ENCODE results near the gene CDC42.
"Not testable (repeated sequence)": the region's sequence is repeated elsewhere in the genome, so short reads cannot be mapped to it uniquely, and the experiment has no call there.

CDC42 gene

DNA sequence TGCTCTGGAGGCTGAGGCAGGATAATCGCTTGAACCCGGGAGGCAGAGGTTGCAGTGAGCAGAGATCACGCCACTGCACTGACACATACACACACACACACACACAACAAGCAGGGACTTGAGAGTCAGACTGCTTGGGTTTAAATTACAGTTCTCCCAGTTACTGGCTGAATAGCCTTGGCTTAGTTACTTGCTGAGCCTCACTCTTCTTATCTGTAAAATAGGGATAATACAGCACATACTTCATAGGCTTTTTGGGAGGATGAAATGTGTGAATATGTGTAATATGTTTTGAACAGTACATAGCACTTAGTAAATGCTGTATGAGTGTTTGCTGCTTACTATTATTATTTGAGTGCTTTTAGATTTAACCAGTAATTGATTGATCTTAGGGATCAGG, 23.8 kb downstream of the CDC42 start:
- DNase-seq = no peak

DNA sequence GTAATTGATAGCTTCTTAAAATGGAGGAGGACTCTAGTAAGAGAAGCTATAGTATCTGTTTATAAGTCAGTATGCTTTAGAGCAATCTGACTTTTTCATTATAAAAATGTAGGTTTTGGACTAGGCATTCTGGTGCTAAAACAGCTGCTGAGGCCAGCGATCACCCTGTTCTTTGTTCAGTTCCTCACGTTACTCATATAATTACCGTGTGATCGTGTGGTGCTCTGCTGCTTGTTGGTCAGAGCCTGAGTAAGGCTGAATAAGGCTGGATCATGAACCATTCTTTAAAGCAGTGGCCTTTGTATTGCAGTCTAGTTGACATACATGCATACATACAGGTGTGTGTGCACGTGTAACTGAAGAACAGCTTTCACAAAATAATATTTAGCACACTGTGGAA, 25.2 kb downstream of the CDC42 start:
- no peak for DNase-seq

DNA sequence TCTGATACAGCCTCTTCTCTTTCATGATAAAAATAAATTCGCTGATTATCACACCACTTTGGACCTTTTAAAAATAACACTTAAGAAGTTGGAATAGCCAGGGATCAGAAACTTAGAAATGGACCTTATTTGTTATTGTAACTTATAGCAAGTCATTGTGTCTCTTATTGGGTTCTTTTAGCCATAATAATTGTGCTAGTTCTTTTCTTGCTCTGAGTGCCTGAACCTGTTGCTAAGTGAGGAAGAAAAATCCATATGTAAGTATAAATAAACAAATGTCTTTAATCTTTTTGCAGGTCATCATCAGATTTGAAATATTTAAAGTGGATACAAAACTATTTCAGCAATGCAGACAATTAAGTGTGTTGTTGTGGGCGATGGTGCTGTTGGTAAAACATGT, 25.6 kb downstream of the CDC42 start:
- no peak for DNase-seq

DNA sequence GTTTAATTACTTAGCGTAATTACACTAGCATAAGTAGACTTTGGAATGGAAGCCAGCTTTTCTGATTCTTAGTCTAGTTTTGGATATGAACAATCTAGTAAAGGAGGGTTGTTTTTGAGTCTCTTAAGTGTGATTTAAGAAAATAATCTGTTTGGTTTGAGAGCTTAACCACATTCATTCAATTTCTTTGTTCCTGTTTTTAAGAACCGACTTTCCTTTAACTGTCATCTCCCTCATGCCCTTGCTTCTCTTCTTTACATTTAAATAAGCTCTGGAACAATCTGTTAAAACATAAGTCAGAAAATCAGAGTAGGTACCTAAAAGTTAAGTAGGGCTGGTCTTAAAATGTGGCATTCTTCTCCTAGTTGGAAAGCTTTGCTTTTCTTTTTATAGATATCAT, 27.7 kb downstream of the CDC42 start:
- no peak for DNase-seq

DNA sequence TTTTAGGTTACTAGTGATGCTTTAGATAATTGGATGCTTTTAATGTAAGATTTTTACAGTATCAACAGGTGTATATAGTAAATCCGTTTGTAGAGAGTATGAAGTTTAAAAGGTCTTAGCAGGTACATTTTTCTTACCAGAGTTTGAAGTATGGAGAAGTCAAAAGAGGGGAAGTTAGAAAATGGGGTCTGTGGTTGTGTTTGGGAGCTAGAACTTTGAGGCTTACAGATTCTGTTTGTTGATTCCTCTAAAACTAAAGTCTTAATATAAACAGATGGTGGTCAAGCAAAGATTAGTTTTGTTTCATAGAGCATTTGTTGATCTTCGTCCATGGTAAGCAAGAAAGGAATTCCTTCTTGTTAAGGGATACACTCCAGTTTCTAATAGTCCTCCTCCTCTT, 35.8 kb downstream of the CDC42 start:
- DNase-seq = no peak

DNA sequence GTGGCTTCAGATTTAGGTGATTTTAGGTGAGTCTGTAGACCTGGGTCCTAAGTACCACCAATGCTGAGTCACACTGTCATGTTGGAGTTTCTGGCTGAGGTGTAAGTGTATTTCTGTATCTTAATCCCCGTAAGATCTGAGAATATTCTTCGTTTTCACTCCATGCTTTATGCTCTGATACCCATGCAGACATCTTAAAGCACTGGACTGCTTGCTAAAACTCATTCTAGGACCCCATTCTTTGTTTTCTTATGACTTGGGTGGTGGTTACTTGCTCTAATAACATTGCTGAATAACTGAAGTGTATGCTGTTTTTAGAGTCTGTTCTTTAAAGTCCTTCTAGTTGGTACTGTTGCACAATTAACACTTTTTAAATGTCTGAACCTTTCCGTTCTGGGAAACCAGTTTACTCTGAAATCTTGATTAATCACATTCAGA, 36.6 kb downstream of the CDC42 start:
- DNase-seq = no peak

DNA sequence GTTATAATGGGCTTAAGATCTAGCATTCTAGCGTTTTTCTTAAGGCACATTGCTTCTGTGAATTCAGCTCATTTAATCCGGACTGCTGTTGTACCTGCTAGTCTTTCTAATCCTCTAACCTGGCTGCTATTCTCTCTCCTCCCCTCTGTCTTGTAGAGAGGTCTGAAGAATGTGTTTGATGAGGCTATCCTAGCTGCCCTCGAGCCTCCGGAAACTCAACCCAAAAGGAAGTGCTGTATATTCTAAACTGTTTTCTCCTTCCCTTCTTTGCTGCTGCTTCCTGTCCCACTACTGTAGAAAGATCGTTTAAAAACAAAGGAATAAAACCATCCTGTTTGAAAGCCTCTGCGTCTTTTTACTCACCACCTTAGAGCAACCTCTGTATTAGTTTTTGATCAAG, 37.3 kb downstream of the CDC42 start:
- DNase-seq = no peak

DNA sequence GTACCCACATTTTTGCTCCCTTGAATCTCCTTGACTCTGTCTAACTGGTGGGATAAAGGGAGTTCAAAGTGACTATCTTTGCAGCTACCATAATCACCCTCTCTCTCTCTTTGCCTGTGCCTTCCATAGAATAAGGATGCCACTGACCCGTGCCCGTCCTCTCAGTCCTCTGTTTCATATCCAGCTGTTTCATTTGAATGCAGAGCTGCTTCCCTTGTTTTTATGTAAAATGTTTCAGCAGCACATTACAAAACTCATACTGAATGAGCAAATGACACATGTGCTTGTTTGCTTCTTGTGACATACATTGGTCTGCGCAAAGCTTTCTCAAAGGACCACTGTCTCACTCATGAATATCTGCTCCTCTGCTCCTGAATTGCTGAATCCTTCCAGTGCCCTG, 38.4 kb downstream of the CDC42 start:
- no peak for DNase-seq

DNA sequence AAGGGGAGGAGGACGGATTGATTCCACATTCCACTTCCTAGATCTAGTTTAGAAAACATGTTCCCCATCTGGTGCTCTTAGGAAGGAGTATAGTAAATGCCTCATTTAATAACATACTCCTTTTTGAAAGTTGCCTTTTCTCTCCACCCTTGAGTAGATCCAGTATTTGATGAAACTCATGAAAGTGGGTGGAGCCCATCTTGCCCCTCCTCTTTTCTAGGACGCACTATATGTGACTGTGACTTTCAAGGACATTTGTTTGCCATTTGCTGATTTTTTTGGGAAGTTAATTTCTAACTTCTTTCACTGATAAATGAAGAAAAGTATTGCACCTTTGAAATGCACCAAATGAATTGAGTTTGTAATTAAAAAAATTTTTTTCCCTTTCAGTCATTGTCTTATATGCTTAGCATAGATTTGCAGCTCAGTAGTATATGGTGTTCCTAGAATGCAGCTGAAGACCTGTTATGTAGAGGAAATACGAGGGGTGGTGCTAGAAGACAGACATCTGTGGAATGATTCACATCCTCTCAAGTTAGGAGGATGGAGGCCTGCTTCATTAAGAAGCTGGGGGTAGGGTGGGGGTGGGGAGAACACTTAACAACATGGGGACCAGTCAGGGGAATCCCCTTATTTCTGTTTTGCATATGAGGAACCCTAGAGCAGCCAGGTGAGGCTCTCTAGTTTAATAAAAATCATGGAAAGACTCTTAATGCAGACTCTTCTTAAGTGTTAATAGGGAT, 39.7 kb downstream of the CDC42 start:
- DNase-seq = not testable (repeated sequence)

DNA sequence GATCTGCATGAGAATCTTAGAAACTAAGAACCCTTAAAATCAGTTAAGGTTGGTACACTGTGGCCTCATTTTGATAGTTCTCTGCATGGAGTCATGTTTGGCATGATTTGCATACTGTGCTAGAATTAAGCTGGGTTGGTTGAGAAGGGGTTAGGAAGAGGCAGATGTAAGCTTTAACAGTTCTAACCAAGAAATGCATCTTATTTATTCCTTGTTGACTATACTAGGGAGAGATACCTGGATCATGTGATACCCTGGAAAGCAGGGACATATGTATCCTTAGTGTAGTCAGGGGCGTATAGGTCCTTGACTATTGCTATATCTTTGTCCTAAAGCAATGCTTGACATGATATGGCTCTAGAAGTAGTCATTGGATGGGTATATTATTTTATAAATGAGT, 41.0 kb downstream of the CDC42 start:
- no peak for DNase-seq

DNA sequence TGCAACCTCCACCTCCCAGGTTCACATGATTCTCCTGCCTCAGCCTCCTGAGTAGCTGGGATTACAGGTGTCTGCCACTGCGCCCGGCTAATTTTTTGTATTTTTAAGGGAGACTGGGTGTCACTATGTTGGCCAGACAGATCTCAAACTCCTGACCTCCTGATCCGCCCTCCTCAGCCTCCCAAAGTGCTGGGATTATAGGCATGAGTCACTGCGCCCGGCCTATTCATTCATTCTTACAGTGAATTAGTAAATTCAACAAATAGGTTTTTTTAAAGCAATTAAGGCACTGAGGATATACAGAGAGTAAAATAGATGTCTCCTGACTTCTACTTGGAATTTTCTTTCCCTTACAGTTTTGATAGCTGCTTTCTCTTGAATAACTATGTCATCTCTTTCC, 43.5 kb downstream of the CDC42 start:
- DNase-seq = no peak

DNA sequence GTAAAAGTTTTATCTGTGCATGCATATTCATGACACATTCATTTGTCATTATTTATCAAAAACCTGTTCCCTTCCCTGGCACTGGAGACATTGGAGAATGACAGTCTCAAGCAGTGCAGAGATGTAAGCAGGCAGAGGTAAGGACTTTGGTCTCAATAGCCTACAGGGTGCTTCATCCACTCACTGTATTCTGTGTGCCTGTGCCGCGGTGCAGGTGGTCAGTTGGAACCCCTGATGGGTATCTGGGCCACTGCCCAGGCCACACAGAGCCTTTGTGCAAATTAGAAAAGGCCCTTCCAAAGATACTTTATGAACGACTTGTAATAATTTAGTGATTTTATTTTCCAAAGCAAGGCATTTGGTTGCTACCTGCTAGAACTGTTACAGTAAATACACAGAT, 44.0 kb downstream of the CDC42 start:
- DNase-seq = no peak

DNA sequence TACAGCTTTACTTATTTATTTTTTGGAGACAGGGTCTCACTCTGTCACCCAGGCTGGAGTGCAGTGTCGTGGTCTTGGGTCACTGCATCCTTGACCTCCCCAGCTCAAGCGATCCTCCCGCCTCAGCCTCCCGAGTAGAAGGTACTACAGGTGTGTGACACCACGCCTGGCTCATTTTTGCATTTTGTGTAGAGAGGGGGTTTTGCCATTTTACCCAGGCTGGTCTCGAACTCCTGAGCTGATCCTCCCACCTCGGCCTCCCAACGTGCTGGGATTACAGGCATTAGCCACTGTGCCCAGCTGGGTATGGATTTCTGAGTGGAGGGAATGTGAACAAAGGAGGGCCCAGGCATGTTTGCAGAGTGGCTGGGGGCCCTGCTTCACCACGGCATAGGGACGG, 46.2 kb downstream of the CDC42 start:
- DNase-seq = no peak

DNA sequence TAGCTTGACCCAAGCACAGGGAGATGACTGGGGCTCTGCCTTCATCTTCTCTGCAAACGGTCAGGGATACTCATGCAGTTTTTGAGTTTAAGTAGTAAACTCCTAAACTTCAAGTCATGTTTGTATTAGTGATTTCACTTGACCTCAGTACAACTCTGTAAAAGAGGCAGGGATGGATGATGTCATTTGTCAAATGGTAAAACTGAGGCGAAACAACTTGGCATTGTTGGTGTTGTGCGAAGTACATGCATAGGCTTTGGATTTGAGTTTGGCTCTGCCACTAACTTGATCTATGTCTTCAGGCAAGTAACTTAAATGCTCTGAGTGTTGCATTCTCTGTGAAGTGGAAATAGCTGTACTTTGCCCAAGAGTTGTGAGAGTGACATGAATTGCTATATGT, 47.7 kb downstream of the CDC42 start:
- no peak for DNase-seq

DNA sequence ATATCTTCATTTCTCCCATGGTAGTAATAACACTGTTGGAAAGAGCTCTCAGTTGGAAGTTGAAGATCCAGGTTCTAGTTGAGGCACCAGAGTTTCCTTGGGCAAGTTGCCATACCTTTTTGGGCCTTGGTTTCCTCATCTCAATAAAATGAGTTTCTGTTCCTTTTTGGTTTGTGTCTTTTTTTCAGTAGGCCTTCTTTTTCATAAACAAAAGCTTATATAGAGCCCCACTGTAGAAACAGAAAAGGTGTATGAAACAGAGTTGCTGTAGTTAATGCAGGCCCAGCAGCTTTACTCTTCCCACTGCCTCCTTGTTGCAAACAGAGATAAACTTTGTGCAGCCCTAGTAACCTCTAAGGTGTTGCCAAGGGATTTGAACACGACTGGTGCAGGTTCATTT, 48.7 kb downstream of the CDC42 start:
- DNase-seq = no peak

DNA sequence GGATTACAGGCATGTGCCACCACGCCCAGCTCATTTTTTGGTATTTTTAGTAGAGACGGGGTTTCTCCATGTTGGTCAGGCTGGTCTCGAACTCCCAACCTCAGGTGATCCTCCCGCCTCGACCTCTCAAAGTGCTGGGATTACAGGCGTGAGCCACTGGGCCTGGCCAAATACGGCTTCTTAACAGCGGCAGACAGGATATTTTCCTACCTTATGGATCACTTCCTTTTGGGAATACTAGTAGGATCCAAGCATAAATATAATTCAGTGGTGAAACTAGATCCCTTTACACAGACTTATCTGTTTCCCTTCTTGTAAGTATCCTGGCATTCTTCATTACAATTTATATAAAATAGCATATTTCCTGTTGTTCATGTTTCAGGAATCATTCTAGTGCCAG, 49.5 kb downstream of the CDC42 start:
- no peak for DNase-seq

DNA sequence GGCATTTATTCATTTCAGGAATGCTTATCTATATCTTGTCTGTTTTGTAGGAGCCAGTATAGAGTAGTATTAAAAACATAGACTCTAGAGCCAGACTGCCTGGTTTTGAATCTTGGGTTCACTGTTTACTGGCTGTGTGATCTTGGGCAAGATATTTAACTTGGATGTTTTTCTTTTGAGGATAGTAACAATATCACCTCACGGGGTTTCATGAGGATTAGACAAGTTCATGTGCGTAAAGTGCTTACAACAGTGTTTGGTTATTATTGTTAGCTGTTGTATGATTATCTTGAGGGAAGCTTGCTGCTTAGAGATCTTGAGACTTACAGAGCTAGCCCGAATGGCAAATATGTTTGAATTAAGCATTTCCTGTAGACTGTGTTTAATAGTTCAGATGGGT, 50.2 kb downstream of the CDC42 start:
- no peak for DNase-seq

DNA sequence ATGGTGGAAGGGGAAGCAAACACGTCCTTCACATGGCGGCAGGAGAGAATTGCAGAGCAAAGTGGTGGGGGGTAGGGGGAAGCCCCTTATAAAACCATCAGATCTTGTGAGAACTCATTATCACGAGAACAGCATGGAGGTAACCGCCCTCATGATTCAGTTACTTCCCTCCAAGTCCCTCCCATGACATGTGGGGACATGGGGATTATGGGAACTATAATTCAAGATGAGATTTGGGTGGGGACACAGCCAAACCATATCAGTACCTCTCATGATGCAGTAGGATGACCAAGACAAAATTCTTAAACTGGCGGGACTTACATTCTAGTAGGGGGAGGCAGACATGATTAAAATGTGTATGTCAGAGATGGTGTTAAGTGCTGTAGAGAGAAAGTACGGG, 51.6 kb downstream of the CDC42 start:
- DNase-seq = peak; percentile 69

DNA sequence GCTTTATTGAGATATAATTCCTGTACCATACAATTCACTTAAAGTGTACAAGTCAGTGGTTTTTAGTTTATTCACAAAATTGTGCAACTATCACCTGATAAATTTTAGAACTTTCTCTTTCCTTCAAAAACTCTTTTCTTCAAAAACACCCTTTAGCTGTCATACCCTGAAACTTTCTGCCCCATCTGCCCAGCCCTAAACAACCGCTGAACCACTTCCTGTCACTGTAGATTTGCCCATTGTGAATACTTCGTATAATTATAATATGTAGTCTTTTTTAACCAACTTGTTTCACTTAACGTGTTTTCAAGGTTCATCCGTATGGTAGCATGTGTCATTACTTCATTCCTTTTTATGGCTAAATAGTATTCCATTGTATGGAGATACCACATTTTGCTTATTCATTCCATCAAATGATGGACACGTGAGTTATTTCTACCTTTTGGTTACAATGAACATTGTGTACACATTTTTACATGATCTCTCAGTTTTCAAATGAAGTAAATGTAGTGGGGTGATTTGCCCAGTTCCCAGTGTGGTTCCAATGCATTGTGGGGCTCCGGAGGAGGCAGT, 52.4 kb downstream of the CDC42 start:
- DNase-seq = no peak

DNA sequence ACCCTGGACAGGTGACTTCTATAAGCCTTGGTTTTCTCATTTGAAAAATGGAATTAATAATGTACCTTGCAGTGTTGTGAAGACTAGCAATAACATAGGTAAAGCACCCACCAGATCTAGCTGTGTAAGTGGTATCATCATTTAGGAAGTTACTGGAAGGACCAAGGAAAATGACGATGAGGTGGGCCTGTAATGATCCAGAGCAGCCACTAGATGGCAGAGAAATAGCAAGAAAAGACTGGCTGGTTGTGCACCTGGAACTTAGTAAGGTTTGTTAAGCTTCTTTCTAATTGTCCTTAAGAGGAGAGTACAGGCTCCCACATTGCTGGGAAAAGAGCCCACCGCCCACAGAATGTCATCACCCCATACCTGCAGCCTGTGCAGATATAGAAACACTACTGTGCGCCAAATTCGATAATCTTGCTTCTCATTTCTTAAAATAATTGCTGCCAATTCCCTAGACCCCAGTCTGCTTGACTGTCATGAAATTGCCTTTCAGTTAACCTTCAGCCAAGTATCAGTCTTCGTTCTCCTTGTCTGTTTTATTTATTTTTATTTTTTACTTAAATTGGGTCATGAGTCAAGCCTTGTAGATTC, 53.2 kb downstream of the CDC42 start:
- DNase-seq = peak; percentile 71

DNA sequence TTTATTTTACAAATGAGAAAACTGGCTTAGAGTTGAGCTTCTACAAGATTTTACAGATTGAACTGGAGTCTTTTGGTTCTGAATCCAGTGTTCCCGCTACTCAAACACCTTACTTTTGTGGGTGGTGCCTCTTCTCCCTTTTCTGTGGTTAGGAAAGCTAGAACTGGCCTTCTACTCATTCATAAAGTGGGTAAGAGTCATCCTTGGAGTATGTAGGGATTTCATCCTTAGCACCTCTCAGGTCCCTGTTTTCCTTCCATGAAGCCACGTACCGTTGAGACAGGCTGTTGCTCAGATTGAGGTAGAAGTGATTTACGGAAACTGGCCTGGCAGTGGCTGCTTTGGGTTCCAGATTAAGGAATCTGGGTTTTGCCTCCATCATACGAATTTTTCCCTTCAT, 54.6 kb downstream of the CDC42 start:
- DNase-seq = no peak

DNA sequence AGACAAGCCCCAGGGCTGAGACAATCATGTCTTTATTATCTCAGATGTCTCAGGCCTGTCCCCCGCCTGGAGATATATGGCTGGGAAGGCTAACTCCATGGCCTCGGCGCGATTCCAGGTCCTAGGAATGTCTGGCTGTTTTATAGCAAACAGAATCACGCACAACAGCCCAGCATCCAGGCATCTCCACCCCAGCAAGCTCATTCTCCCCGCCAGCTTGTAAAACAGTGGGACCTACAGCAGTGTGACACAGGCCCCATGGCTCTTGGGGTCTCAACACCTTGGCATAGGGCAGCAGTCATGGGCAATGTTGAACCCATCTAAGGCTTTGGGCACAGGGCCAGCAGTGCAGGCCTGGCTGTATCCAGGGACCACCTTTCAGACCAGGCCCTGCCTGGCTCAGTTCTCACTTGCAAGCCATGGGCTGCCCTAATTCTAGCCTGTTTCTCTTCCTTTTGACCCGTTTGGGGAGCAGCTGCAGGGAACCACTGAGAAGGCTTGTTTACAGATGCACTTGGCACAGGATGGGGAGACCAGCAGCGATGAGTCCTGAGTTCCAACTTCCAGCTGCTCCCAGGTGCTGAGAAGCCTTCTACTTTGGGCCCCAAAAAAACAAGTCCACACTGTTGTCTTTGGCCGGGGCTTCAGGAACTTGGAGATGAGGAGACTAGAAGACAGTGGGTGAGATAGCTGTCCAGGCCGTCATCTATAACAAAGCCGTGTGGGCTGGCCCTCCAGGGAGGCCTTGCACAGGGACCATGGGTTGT, 56.0 kb downstream of the CDC42 start:
- DNase-seq = no peak

DNA sequence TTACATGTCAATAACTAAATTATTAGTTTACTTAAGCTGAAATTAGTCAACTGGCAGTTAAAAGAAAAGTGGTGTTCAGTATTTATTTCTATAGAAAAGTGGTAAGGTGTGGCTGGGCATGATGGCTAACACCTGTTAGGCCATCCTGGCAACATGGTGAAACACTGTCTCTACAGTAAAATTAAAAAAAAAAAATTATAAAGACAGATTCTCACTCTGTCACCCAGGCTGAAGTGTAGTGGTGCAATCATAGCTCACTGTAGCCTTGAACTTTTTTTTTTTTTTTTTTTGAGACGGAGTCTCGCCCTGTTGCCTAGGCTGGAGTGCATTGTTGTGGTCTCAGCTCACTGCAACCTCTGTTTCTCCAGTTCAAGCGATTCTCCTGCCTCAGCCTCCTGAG, 57.5 kb downstream of the CDC42 start:
- DNase-seq = no peak

DNA sequence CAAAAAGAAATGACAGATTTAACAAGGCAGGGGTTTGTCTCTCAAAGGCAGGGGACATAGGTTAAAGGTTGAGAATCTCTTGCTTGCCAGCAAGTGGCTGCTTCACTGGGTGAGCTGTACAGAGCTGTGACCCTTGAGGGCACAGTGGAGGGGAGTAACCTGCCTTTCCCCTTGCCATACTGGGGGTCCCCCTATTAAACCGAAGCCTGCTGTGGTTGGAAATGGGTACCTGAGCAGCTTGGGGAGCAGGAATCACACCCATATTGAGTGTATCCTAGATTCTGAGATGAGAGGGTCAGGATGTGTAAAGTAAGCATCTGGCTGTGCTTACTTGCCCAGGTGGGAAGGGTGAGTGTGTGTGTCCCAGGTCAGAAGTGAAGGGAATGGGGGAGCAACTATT, 58.6 kb downstream of the CDC42 start:
- no peak for DNase-seq
